ENCODE measurements around the gene PPIF.

The PPIF gene

GRCh38 chr10:79313911-79314439 lies 33.3 kb upstream of the PPIF start:
- no peak for DNase-seq

- DNase-seq: no peak
Measured at GRCh38 chr10:79314761-79315601, 32.3 kb upstream of the PPIF start.

- DNase-seq: no peak
Measured at GRCh38 chr10:79315602-79315920, 31.7 kb upstream of the PPIF start.

- peak; percentile 31 for DNase-seq
Measured at GRCh38 chr10:79316671-79317431, 30.4 kb upstream of the PPIF start.

- no peak for DNase-seq
Measured at GRCh38 chr10:79318369-79318768, 28.9 kb upstream of the PPIF start.

GRCh38 chr10:79319115-79319771 lies 28.0 kb upstream of the PPIF start:
- no peak for DNase-seq

- no peak for DNase-seq
Measured at GRCh38 chr10:79320316-79320715, 27.0 kb upstream of the PPIF start.

- peak; percentile 57 for DNase-seq
Measured at GRCh38 chr10:79320820-79321493, 26.3 kb upstream of the PPIF start.

- DNase-seq: no peak
Measured at GRCh38 chr10:79321494-79321882, 25.8 kb upstream of the PPIF start.

GRCh38 chr10:79321951-79322350 lies 25.3 kb upstream of the PPIF start:
- no peak for DNase-seq

GRCh38 chr10:79322616-79323543 lies 24.4 kb upstream of the PPIF start:
- peak; percentile 83 for DNase-seq

GRCh38 chr10:79323602-79324001 lies 23.7 kb upstream of the PPIF start:
- no peak for DNase-seq

- no peak for DNase-seq
Measured at GRCh38 chr10:79324032-79324695, 23.1 kb upstream of the PPIF start.

GRCh38 chr10:79326361-79327089 lies 20.7 kb upstream of the PPIF start:
- no peak for DNase-seq

- no peak for DNase-seq
Measured at GRCh38 chr10:79327090-79327457, 20.2 kb upstream of the PPIF start.

GRCh38 chr10:79328147-79328701 lies 19.0 kb upstream of the PPIF start:
- DNase-seq: no peak

- DNase-seq: no peak
Measured at GRCh38 chr10:79328737-79329504, 18.3 kb upstream of the PPIF start.

GRCh38 chr10:79329529-79329928 lies 17.7 kb upstream of the PPIF start:
- DNase-seq: no peak

- DNase-seq: no peak
Measured at GRCh38 chr10:79331226-79331625, 16.0 kb upstream of the PPIF start.
